GM12872 (cell line): ENCODE results near the gene AGBL4.

Experiments used
- TF ChIP-seq, protein P1 (sequence below): IDR thresholded peaks from 3 replicates; pipeline ENCODE4 v1.5.1; 2011; ENCODE audit warnings: low read depth, mild to moderate bottlenecking, low read length, moderate library complexity; ENCODE audit not compliant: insufficient read depth

Gene AGBL4

DNA sequence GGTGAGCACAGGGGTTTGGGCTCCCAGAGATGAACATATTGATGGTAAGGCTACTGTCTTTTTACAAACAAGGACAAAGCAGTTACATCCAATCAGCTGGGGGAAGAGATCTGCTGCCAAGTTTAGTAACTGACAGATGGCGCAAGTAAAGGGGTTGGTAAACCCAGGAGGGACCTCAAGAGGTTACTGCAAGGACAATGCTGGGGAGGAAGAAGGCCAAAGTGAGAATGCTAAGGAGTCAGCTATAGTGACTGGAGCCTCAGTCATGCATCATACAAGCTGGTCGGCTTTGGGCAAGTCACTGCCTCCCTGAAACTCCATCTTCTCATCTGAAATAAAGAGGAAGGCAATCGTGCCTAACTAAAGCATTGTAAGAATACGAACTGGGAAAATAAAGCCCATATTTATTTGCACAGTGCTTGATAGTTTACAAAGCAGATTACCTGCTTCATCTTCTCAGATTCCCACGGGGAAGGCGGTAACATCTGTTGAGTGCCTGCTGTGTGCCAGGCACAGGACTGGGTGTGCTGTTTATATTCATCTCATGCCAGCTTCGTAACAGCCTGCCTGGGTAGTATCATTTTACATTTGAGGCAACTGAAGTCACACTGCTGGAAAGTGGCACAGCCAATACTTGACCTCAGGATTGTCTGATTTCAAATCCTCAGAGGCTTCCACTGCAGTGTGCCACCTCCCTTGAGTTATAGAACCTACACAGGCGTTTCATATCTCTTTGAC is 1361.9 kb downstream of the AGBL4 start:
- TF ChIP-seq, protein P1, sequence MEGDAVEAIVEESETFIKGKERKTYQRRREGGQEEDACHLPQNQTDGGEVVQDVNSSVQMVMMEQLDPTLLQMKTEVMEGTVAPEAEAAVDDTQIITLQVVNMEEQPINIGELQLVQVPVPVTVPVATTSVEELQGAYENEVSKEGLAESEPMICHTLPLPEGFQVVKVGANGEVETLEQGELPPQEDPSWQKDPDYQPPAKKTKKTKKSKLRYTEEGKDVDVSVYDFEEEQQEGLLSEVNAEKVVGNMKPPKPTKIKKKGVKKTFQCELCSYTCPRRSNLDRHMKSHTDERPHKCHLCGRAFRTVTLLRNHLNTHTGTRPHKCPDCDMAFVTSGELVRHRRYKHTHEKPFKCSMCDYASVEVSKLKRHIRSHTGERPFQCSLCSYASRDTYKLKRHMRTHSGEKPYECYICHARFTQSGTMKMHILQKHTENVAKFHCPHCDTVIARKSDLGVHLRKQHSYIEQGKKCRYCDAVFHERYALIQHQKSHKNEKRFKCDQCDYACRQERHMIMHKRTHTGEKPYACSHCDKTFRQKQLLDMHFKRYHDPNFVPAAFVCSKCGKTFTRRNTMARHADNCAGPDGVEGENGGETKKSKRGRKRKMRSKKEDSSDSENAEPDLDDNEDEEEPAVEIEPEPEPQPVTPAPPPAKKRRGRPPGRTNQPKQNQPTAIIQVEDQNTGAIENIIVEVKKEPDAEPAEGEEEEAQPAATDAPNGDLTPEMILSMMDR = no peak

DNA sequence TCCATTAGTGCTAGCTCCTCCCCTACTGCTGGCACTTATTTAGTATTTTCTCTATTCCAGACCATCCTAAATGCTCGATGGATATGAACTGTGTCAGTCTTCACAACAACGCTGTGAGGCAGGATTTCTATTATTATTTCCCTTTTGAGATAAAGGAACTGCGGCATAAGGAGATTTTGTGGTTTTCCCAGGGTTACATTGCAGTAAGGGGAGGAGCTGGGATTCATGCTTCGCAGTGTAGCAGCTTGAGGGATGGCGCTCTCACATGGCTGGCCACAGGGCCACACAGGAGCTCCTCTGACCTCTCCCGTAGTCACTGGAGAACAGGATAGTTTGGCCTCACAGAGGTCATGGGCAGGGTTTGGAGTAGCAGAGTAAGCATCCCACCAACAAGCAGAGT is 1364.0 kb downstream of the AGBL4 start:
- TF ChIP-seq, protein P1 = no peak

DNA sequence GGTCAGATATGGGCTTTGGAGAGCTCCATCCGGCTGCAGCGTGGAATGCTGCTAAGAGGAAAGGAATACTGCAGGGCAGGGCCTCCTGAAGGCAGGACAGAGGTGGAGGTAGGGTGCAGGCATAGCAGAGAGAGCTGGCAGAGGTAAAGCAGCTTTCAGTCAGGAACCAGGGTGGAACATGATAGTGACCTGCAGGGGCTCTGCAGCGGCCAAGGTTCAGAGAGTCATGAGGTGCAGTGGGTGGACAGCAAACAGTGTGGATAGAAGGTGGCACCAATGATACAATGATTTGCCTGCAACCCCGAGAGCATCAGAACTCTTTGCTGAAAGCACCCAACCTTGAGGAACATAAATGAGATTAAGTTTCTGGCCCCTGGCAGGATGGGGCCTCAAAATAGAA is 1366.3 kb downstream of the AGBL4 start:
- TF ChIP-seq, protein P1 = no peak

DNA sequence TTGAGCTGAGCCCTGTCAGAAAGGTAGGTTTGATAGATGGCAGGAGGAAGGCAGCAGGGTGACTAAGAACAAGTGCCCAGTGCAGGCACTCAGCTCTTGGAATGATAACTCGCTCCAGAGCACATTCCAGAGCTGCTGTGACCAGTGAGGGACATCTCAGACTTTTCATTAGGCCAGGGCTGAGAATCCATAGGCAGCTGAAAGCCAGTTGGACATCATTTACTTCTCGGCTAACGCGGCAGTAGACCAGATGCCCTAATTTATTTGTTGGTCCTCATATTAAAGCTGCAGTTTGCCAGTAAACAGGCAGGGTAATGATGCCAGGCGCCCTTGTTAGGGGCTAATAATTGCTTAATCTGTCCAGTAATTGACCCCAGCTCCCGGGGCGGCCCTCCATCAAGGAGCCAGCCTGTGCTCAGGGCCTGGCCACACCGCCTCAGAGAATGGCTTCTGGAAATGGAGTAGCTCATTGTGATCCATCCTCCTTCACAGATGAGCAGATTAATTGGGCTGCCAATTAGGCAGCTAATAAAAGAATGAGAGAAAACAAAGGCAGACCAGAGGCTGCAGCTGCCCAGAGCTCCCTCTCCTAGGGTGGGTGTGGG is 1369.0 kb downstream of the AGBL4 start:
- TF ChIP-seq, protein P1 = no peak

DNA sequence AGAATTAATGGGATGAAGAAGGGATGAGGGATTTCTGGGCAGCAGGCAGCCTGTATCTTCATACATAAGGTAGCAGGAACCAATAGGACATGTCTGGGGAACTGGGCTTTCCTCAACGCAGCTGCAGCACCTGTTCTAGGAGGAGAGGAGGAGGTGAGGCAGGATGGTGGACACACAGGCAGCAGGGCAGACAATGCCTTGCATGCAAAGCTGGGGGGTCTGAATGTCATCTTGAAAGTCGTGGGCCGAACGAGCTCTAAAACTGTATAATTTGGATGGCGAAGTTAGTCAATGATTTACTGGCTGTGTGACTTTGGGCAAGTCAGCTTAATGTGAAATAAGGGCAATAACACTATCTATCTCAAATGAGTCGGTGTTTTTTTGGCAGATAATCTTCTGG is 1371.4 kb downstream of the AGBL4 start:
- TF ChIP-seq, protein P1 = no peak

DNA sequence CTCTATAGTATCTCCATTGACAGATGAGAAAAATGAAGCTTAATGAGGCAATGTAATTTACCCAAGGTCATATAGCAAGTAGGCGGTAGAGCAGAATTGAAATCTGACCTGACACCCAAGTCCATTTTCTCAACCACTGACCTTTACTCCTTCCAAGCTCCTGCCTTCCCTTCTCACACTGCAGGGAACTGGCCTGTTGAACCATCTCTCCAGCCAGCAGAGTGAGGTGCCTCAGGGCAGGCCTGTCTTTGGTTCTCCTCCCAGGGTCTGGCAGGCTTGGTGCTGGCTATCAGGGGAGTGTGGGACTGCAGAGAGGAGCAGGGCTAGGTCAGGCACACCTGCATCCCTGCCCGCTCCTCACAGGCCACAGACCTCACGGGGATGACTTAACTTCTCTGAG is 1373.9 kb downstream of the AGBL4 start:
- TF ChIP-seq, protein P1 = no peak

DNA sequence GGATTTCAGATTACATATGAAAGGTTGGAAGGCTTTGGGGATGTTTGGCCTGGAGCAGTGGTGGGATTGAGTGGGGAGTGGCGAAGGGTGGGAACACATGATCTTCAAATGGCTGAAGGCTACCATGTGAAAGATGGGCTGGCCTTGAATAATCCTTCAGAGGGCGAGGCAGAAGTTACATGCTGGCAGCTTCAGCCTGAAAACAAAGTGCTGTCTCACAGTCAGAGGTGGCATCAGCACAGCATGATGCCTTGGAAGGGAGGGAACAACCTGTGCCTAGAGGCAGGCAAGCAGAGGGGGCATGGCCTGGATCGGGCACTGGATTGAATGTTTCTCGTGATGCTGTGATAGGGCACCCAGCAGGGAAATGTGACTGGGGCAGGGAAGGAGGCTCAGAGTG is 1377.9 kb downstream of the AGBL4 start:
- TF ChIP-seq, protein P1 = no peak
